Stimulated activated CD4-positive, alpha-beta T cell treated with anti-CD3 and anti-CD28 coated beads, Interleukin-2, amount 100 ng/mL, for 4 hours (primary cell): ENCODE results near the gene RAB9B.
"Not testable (repeated sequence)": the region's sequence is repeated elsewhere in the genome, so short reads cannot be mapped to it uniquely, and the experiment has no call there.

Source experiments
- DNase-seq: peaks from one replicate; pipeline ENCODE4 v3.0.0-alpha.2; 2020; ENCODE audit warnings: low read depth

The RAB9B gene, protein sequence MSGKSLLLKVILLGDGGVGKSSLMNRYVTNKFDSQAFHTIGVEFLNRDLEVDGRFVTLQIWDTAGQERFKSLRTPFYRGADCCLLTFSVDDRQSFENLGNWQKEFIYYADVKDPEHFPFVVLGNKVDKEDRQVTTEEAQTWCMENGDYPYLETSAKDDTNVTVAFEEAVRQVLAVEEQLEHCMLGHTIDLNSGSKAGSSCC

DNA sequence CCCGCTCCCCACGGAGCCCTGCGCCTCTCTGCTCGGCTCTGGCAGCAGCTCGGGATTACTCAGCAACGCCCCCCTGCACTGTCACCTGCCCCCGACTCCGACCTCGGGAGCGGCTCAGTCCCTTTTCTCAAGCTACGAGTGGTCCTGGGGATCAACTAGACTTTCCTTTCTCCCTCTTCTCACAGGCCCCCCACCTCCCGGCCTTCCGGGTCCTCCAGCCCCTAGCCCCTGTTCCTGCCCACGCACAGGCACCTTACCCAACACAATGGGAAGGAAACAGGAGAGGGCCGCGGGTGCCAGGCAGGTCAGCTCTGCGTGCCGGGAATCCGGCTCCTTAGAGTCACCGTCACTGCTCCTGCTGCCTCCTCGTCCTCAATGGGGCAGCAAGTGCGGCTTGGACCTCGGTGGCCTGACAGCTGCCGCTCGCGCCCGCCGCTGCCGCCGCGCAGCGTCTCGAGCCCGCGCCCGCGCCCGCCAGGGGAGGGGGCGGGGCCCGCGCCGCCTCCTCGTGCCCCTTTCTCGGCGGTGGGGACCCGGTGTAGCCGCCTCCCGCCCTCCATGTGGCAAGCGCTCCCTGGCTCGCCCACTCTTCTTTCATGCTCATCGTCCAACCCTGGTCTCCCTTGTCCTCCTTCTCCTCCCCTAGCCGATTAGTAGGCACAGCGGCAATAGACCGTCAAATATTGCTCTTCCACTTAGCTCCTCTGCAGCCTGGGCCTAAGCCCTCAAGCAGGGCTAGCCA is at the start of gene RAB9B:
Gene RAB9B (minus strand): TSS at position 455 of the 742 bp plus-strand sequence. CDS start 6,473 bp downstream, outside the sequence.
- peak; percentile 56 for DNase-seq

DNA sequence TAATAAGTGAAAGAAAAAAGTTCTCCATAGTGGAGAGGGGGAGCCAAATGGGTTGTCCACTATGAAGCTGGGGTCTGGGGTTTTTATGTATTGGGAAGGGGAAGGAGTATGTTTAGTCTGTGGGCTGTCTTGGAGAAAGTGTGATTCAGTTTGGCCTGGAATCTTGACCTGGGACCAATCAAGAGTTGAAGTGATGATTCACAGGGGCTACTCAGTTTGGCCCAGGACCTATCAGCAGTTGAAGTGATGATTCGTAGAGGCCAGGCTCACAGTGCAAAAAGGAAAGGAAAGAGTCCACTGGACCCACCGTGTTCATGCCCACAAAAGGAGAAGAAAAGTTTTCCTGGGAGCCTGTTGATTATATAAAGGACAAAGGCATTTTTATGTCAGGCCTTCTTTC is 47.3 kb upstream of the RAB9B start:
- DNase-seq, result no peak

DNA sequence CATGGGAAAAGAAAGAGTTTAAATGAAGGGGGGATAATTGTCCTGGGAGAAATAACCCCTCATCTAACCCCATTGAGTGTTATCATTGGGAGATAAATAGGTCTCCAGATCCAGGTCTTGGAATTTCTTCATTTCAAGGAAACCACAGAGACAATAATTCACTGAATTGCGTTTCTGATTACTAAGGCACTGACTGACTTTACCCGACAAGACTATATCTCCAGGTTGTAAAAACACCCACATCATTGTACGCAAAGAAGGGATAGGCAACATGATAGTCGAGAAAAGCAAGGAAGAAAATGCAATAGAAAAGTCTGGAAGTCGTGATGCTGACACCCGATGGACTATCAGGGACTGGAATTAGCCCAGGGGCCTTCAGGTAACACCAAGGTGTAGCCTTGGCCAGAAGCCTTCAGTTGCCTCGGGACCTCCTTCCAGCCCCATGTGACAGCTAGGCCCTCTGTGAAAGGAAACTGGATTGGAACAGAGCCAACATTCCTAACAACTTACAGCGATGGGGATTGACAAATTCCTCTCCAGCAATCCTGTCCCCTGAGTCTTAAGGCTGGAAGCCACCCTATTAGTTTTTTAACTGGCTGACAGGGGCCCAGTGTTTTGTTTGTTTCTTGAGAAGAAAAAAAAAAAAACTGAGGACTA is 46.5 kb upstream of the RAB9B start:
- no peak for DNase-seq

DNA sequence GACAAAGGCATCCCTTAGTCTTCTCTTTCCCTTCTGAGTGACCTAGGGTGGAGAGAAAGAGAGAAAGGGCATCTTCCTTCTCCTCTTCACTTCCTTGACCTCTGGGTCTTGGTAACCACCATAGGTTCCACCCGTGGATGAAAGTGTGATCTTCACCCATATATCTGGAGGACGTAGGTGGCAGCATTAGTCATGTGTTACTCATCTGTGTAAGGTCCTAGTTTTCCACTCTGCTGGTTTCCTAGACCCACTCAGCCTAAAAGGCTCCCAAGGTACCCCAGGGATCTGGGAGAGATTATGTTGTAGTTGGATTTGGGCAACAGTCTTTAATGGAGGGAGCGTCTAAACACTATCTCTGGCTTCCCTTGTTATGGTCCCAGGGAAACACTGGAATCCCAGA is 45.5 kb upstream of the RAB9B start:
- DNase-seq, result no peak

DNA sequence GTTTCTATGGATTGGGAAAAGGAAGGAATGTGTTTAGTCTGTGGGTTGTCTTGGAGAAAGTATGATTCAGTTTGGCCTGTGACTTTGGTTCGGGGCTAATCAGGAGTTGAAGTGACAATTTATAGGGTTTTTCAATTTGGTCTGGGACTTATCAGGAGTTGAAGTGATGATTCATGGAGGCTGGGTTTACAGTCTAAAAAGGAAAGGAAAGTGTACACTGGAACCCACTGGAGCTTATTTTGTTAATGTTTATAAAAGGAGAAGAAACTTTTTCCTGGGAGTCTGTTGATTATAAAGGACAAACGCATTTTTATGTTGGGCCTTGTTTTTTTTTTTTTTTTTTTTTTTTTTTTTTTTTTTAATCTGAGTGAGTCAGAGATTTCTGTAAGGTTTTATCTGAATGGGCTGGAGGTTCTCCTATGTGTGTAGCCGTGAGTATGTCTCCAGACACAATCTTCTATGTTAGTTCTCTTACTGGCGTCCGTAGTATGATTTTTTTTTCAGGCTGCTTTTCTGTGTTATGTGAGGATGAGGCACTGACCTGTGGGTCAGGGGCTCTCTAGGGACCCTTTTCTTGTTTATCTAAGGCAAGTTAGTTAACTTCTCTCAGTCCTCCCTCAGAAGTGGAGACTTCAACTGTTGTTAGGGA is 33.0 kb upstream of the RAB9B start:
- no peak for DNase-seq

DNA sequence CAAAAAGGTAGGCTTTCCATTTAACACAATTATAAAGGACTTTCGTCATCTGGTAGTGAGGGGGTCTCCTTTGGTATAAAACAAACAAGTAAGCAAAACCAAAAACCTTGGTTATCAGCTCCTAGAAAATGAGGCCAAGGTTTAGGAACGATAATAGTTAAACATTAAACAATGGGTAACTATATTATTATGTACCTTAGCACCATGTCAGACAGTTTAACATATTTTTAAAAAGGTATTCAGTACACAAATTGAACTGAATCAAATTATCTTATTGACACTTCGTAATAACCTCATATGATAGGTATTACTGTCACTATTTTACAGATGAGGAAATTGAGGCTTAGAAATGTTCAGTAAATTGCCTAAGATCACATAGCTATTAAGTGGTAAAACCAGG is 32.1 kb upstream of the RAB9B start:
- DNase-seq, result no peak

DNA sequence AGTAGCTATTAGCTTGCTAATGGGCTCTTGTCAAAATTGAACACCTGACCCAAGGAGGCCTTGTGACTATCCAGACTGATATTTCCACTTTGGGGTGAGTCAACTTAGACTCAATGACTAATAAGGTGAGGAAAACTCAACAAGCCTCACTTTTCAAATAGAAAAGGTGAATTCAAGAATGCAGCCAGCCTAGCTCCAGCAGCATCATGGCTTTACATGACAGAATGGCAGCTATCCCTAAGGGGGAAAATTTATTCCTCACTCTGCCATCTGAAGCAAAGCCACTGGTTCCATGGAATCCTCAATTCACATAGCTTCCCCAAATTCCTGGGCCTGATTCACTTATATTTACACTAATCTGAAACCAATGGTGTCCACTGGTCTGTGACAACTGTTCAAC is 29.1 kb upstream of the RAB9B start:
- no peak for DNase-seq

DNA sequence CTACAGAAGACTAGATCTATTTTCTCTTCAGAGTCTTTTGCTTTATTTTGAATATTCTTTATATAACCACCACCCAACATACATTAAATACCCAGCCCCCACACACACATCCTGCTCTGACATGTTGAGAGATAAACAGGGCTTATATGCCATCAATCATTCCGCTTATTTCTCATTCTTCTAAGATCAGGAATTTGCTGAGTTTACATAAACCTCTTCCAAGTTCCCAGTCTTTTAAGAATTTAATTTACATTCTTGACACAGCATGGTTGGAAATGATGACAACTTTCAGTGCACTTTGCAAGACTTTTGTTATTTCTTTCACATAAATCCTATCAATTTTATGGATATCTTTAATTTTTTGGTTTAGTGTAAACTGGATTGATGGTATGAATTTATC is 17.5 kb upstream of the RAB9B start:
- no peak for DNase-seq

DNA sequence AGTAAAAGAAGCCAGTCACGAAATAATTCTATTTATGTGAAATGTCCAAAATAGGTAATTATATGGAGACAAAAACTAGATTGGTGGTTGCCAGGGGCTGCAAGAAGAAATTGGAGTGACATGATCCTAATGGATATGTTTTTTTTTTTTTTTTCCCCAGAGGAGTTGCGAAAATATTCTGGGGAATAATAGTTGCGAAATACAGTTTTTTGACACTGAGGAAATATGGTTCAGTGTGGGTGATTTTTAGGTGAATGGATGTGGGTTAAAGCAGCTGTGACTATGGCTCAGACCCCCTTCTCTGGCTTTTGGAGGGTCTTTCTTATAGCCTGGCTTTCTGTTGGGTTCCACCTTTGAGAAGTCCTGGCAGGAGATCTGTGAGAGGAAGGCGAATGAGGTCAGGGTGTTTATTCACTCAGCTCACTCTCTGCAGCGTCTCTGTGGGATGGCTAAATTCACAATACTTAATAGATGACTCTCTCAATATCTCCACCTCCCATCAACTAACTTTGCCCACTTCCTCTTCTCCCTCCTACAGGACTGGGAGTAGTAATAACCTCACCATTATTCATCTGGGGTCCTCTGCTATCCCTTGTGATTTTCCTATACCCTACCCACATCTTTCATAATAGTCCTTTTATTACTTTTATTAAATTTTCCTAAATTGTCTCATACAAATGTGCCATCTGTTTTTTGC is 15.3 kb upstream of the RAB9B start:
- DNase-seq, result no peak

DNA sequence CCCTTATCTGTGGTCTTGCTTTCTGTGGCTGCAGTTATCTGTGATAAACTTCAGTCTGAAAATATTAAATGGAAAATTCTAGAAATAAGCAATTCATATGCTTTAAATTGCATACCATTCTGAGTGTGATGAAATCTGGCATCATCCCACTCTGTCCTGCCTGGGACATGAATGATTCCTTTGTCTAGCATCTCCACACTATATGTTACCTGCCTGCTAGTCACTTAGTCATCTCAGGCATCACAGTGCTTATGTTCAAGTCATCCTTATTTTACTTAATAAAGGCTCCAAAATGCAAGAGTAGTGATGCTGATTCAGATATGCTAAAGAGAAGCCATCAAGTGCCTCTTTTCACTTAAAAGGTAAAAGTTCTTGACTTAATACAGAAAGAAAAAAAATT is 14.3 kb upstream of the RAB9B start:
- no peak for DNase-seq

DNA sequence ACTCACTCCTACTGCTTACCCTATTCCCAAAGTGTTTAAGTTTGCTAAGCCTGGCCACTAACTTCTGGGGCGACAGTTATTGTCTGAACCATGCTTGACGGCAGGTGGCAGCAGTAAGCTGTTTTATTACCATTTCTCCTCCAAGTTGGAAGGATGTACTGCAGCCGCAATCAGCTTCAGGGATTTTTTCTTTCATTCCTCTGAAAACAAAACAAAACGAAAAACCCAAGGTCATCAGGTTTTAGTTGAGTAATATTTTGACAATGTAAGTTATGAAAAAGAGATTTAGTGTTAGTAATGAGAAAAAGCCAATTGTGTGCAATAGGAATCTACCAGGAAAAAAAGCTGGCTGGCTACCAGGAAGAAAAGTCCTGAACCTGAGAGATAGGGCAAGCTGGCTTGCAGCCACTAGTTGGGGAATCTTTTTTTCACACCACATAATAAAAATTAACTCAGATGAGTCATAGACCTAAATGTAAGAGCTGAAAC is 13.2 kb upstream of the RAB9B start:
- DNase-seq, result peak; percentile 7

DNA sequence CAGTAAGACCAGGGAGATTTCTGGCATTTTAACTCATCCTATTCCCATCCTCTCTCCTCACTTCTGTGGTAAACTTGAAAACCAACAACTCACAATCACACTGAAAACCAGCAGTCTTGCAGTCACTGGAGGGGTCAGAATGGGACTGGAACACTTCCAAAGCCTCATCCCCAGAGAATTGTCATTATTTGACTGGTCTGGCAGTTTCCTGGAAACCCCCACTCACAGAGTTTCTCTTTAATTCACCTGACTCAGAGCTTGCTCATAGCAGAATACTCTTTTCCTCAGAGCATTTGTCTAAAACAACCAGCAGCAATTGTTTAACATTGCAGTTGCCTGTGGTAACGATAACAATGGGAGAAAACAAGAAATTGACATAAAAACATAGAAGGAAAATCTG is 7.3 kb upstream of the RAB9B start:
- DNase-seq, result no peak

DNA sequence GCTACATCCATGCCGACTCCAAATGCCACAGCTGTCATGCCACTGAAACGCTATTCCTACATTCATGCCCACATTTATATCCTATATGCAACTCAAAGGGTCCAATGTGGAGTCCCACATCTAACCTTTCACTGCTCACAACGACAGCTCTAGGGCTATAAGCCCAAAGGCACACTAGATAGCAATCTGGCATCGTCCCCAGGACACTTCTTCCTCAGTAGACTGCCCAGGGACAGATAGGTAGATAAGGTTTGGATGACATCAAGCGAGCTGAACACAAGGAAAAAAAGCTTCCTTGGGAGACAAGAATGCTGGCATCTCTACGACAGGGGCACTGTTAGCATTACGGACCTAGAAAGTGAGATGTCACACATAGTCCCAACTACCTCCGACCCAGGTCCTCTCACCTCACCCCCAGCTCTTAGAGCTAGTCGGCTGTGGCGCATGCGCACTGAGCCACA is 685 bp downstream of the RAB9B start:
- no peak for DNase-seq

DNA sequence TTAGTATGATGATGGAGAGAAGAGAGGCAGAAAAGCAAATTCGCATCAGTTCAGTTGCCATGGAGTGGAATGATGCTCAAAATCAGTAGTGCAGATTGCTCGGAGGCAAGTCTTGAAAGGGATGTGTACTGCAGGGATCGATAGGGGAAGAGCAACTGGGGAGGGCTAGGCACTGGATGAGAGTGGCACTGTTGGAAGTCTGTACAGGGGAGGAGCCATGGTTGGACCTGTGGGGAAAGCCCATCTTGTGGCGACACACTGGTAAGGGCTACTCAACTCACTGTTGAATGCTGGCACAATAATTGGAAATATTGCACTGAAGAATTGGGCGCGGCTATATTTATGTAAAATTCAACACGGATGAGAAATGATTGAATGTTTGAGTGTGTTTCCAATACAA is 1.2 kb downstream of the RAB9B start:
- no peak for DNase-seq

DNA sequence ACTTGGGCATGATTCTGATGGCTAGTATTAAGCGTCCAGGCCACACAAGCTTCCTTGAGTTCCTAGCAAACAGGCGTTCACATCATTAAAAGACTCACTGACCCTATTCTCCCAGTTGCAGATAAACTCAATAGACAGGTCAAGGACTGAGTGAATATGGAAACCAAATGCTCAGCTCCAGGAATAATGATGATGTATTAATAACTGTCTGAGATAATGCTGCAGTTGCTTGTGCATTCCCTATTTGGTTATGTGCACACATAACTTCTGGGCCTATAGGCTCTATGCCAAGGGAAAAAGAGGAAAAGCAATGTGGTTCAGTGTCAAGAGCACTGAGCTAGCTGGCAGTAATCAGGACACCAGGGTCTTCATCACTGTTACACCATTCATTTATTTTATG is 3.5 kb downstream of the RAB9B start:
- no peak for DNase-seq

DNA sequence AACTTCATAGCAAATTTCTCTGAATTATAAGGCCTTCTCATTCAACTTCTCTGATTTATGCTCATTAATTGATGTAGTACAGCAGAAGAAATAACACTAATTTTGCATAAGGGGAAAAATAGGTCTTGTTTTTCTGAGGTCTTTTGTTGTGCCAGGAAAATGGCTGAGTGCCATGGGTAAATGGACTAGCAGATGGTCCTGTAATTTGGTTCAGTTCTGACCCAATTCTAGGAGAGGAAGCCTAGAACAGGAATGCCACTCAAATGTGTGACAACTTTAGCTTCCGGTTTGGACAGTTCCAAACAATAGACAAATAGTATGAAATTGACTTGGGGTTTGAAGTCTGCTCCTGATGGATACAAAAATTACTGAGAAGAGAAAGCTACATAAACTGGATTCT is 6.2 kb downstream of the RAB9B start:
- no peak for DNase-seq

DNA sequence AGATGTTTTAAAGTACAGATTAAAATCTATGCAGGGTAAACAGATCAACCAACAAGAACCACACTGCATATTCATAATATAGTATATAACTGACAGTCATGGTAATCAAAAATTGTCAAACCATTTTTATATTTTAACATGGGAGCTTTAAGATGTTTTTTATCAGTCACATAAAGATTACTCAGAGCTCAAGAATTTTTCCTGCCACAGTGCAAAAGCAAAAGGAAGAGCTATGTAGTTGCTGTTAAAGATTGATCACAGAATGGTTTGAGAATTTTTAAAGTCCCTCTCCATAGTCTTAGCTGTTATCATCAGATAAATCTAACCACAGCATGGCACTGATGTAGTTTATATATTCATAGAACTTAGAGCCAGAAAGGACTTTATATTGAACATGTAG is 8.5 kb downstream of the RAB9B start:
- DNase-seq, result no peak

DNA sequence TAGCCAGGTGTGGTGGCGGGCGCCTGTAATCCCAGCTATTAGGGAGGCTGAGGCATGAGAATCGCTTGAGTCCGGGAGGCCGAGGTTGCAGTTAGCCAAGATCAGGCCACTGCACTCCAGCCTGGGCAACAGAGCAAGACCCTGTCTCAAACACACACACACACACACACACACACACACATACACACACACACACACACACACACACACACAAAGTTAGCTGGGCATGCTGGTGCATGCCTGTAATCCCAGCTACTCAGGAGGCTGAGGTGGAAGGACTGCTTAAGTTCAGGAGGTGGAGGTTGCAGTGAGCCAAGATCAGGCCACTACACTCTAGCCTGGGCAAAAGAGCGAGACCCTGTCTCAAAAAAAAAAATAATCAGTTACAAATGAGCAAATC is 11.3 kb downstream of the RAB9B start:
- not testable (repeated sequence) for DNase-seq

DNA sequence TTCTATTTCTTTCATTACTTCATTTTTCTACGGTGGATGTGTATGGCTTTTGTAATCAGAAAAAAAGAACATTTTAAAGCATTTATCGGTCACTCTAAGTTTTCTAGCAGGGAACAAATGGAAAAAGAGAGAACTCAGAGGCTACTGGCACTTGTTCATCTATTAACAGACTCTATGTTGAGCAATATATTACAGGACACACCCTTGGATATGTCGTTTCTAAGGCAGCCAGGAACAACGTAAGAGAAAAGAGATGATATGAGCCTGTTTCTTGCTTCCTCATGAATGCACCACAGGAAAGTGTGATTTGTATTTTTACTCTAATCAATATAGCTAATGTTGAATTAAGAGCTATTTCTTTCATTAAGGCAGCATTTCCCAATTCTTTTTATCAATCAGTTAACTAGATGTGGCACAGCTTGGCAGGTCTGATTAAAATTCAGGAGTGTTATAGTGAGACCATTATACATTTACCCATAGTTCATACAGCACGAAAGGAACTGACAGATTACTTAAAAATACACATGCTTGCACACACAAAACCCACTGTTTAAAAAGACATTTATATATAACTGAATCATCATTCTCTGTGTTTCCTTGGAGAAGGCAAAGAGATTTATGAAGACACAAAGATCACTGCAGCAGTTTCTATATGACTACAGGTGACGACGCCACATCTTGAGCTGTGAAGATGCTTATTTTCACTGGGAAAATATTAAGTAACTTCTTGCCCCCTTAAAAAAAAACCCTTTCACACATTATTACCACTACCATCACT is 13.0 kb downstream of the RAB9B start:
- no peak for DNase-seq

DNA sequence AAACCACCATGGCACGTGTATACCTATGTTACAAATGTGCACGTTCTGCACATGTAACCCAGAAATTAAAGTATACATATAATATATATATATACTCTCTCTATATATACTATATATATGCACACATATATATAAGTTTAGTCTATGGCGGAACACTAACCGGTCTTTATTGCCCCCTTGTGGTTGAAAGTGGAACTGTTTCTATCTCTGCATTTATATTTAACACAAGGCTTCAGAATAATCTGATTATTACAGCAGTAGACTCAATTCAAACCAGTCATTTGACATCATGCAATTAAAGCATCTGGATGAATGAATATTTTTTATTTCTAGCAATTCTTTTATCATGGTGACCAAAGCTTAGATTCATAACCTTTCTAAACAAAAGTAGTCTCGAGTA is 14.6 kb downstream of the RAB9B start:
- no peak for DNase-seq

DNA sequence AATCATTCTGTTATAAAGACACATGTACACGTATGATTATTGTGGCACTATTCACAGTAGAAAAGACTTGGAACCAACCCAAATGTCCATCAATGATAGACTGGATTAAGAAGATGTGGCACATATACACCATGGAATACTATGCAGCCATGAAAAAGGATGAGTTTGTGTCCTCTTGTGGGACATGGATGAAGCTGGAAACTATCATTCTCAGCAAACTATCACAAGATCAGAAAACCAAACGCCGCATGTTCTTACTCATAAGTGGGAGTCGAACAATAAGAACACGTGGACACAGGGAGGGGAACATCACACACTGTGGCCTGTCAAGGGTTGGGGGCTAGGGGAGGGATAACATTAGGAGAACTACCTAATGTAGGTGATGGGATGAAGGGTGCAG is 15.0 kb downstream of the RAB9B start:
- DNase-seq, result not testable (repeated sequence)
